ENCODE results near the gene IQGAP2.

IQGAP2 gene

DNA sequence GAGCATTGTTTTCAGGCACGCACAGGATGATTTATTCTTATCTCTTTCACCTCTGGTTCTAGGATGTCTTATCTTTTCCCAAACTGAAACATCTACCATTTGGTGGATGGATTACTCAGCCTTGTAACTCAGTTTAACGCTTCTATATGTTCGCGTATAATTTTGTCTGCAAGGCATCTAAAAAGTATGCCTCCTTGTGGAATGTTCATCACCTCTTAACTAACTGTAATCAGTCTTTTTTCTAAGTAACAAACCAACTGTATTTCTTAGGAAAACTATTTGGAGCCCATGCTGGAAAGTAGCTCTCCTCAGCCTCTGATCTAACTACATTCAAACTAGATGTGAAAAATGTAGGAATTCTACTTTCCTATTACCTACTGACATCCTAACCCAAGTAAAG lies 231.6 kb downstream of the IQGAP2 start:
- no peak overlapping the region for H3K4me3 ChIP-seq (ENCODE audit: low read depth, low read length)
- no peak for TF ChIP-seq CTCF (conservative IDR thresholded peaks at IDR 0.05; ENCODE audit: low read depth, low read length)
- no peak for DNase-seq (ENCODE audit: low read depth)

DNA sequence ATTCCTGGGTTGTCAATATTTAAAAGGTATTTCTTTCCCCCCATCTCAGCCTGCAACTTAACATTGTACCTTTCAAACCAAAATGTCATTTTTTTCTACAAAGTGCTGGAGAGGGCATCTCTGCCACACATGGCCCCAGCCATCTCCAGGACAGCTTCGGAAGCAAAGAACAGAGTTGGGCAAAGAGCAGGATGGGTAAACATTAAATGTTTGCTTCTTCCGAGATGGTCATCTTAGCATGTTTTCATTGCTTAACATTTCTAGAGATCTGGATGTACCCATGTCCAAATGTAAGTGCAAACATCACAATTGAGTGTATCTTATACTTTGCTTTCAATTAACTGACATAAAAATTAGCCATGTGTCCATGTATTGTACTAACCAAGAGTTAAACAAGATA lies 234.4 kb downstream of the IQGAP2 start:
- TF ChIP-seq CTCF (conservative IDR thresholded peaks at IDR 0.05; ENCODE audit: low read depth, low read length) = no peak
- no peak for DNase-seq (ENCODE audit: low read depth)
- no peak overlapping the region for H3K4me3 ChIP-seq (ENCODE audit: low read depth, low read length)

GRCh38 chr5:76638479-76638878 lies 235.4 kb downstream of the IQGAP2 start:
- TF ChIP-seq CTCF (conservative IDR thresholded peaks at IDR 0.05; ENCODE audit: low read depth, low read length) = no peak
- DNase-seq (ENCODE audit: low read depth) = peak; percentile 58
- H3K4me3 ChIP-seq (ENCODE audit: low read depth, low read length) = no peak overlapping the region

- peak; percentile 78 for TF ChIP-seq CTCF (conservative IDR thresholded peaks at IDR 0.05; ENCODE audit: low read depth, low read length)
- H3K4me3 ChIP-seq (ENCODE audit: low read depth, low read length) = no peak overlapping the region
- DNase-seq (ENCODE audit: low read depth) = peak; percentile 89
These were observed 238.5 kb downstream of the IQGAP2 start for GRCh38 chr5:76641514-76642120.

DNA sequence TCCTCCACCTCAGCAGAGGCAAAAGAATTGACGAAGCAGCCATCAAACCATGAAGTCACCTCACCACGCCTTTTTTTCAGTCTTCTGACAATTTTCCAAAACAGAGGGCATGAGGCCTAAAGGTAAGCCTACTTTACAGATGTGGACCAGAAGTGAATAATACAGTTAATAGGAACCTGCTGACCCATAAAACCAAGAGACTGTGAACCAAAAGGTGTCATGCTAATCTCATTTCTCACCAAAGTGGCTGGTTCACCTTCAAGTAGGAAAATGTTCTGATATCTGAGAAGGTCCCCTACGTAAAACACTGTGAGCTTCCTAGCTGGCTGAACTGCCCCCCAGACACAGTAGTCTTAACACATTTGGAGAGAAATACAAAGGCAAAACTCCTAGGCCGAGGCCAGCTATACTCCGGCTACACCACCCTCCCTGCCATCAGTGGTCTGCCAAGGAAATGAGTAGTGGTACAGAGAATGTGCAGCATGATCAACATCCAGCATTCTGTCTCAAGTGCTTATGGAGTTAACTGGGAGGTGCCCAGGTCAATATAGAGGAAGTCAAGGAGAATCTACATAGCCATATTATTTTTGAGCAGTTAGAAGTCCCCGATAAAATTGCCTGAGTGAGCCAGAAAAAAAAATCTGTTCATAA lies 239.4 kb downstream of the IQGAP2 start:
- no peak for TF ChIP-seq CTCF (conservative IDR thresholded peaks at IDR 0.05; ENCODE audit: low read depth, low read length)
- H3K4me3 ChIP-seq (ENCODE audit: low read depth, low read length) = no peak overlapping the region
- DNase-seq (ENCODE audit: low read depth) = peak; percentile 50

- DNase-seq (ENCODE audit: low read depth) = no peak
- no peak for TF ChIP-seq CTCF (conservative IDR thresholded peaks at IDR 0.05; ENCODE audit: low read depth, low read length)
- no peak overlapping the region for H3K4me3 ChIP-seq (ENCODE audit: low read depth, low read length)
These were observed 240.3 kb downstream of the IQGAP2 start for GRCh38 chr5:76643371-76643770.

- no peak overlapping the region for H3K4me3 ChIP-seq (ENCODE audit: low read depth, low read length)
- no peak for TF ChIP-seq CTCF (conservative IDR thresholded peaks at IDR 0.05; ENCODE audit: low read depth, low read length)
These were observed 246.1 kb downstream of the IQGAP2 start for GRCh38 chr5:76649140-76649539.

More at GRCh38 chr5:76649140-76649539, 246.1 kb downstream of the IQGAP2 start:
- no peak for DNase-seq (ENCODE audit: low read depth)
